OCI-LY3 (cell line): ENCODE measurements around the gene F11R.
A peak's percentile ranks its signal among the peaks of the same experiment; 100 is the strongest.
"Not testable (repeated sequence)": the region's sequence is repeated elsewhere in the genome, so short reads cannot be mapped to it uniquely, and the experiment has no call there.

Experiments
- H2AFZ ChIP-seq: fragments of 200-600, 300-600 bp; shearing (Covaris generic); 2 replicates; pipeline ENCODE4 v1.6.0; 2014; ENCODE audit warnings: antibody characterized with exemption, low read depth, low read length
- H3K27ac ChIP-seq: fragments of 200-600, 300-600 bp; sonication (generic); 2 replicates; pipeline ENCODE4 v1.5.1; 2014; ENCODE audit warnings: mild to moderate bottlenecking, low read length, moderate library complexity, mixed read lengths
- H3K27me3 ChIP-seq: fragments of 200-600, 300-600 bp; sonication (generic); 2 replicates; pipeline ENCODE4 v1.6.1; 2014; ENCODE audit warnings: low read depth, low read length, mixed read lengths
- H3K36me3 ChIP-seq: fragments of 200-600, 300-600 bp; sonication (generic); replicated peaks from 2 replicates; pipeline ENCODE3; 2014; ENCODE audit warnings: low read depth, low read length, mixed read lengths
- H3K4me1 ChIP-seq: fragments of 300-600, 200-600 bp; sonication (generic); 2 replicates; pipeline ENCODE4 v1.6.1; 2014; ENCODE audit warnings: low read length, mixed read lengths
- H3K4me2 ChIP-seq: fragments of 200-600, 300-600 bp; sonication (generic); 2 replicates; pipeline ENCODE4 v1.6.1; 2014; ENCODE audit warnings: low read length, mixed read lengths
- H3K4me3 ChIP-seq: fragments of 300-600, 200-600 bp; sonication (generic); 2 replicates; pipeline ENCODE4 v1.5.1; 2014; ENCODE audit warnings: antibody characterized with exemption, mild to moderate bottlenecking, low read length, moderate library complexity
- H3K79me2 ChIP-seq: fragments of 300-600, 200-600 bp; shearing (Covaris generic); 2 replicates; pipeline ENCODE4 v1.6.1; 2014; ENCODE audit warnings: mild to moderate bottlenecking, low read length, mixed read lengths
- H3K9ac ChIP-seq: fragments of 300-600, 200-600 bp; shearing (Covaris generic); 2 replicates; pipeline ENCODE4 v1.6.0; 2014; ENCODE audit warnings: mild to moderate bottlenecking, low read length, moderate library complexity
- H3K9me3 ChIP-seq: fragments of 200-600, 300-600 bp; shearing (Covaris generic); 2 replicates; pipeline ENCODE4 v1.6.1; 2014; ENCODE audit warnings: low read length, mixed read lengths; ENCODE audit not compliant: insufficient read depth
- H4K20me1 ChIP-seq: fragments of 200-600, 300-600 bp; sonication (generic); 2 replicates; pipeline ENCODE4 v1.6.1; 2016; ENCODE audit warnings: low read length, mixed read lengths; ENCODE audit not compliant: insufficient read depth
- EZH2phosphoT487 ChIP-seq: fragments of 200-600 bp; shearing (Covaris generic); IDR thresholded peaks from 2 replicates; pipeline ENCODE4 v1.6.1; 2018; ENCODE audit warnings: antibody characterized with exemption, mixed run types, low read depth
- TF ChIP-seq, protein P1 (sequence below): fragments of 200-600, 300-600 bp; sonication (generic); IDR thresholded peaks from 2 replicates; pipeline ENCODE4 v1.5.1; 2014; ENCODE audit warnings: antibody characterized with exemption, low read length, low read depth

The F11R gene

DNA sequence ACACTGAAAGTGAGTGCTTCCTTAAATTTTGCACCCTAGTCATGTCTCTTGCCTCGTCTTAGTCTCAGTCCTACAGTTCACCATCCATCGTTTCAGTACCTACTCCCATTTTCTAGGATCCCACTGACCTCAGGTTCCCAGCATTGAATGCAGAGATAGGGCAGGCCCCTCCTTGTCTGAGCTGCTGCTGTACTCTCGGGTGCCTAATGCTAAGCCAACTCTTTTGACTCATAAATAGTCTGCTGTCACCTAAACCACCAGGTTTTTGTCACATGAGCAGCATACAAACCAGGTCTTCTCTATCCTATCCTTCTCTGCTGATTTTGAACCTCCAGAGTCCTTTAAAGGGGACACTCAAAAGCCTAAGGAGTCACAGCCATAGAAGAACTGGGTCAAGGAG, 45.7 kb upstream of the F11R start:
- Histone ChIP-seq H3K79me2 (peaks cover 72% of the 10 kb centered on the region), H3K9me3 (no peaks in the 10 kb centered on the region), H3K36me3 (peaks cover 26% of the 10 kb centered on the region), H3K4me3 (no peak overlapping the region), H3K4me2 (peak overlapping the region; percentile 2; the same call in 1 of the 2 replicates), H4K20me1 (peaks cover 43% of the 10 kb centered on the region), H3K9ac (no peak overlapping the region), H3K4me1 (peaks cover 30% of the 10 kb centered on the region), H2AFZ (no peak overlapping the region), H3K27me3 (no peaks in the 10 kb centered on the region), H3K27ac (no peak overlapping the region)
- TF ChIP-seq, protein P1, sequence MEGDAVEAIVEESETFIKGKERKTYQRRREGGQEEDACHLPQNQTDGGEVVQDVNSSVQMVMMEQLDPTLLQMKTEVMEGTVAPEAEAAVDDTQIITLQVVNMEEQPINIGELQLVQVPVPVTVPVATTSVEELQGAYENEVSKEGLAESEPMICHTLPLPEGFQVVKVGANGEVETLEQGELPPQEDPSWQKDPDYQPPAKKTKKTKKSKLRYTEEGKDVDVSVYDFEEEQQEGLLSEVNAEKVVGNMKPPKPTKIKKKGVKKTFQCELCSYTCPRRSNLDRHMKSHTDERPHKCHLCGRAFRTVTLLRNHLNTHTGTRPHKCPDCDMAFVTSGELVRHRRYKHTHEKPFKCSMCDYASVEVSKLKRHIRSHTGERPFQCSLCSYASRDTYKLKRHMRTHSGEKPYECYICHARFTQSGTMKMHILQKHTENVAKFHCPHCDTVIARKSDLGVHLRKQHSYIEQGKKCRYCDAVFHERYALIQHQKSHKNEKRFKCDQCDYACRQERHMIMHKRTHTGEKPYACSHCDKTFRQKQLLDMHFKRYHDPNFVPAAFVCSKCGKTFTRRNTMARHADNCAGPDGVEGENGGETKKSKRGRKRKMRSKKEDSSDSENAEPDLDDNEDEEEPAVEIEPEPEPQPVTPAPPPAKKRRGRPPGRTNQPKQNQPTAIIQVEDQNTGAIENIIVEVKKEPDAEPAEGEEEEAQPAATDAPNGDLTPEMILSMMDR, result no peak
- TF ChIP-seq EZH2phosphoT487, result no peak

DNA sequence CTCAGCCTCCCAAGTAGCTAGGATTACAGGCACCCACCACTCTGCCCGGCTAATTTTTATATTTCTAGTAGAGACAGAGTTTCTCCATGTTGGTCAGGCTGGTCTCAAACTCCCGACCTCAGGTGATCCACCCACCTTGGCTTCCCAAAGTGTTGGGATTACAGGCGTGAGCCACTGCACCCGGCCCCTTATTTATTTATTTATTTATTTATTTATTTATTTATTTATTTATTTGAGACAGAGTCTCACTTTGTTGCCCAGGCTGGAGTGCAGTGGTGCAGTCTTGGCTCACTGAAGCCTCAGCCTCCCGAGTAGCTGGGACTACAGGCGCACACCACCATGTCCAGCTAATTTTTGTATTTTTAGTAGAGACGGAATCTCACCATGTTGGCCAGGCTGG, 44.7 kb upstream of the F11R start:
- peaks cover 83% of the 10 kb centered on the region for H3K79me2 ChIP-seq
- not testable (repeated sequence) for H3K27me3 ChIP-seq, H3K4me3 ChIP-seq, H3K9ac ChIP-seq, H3K27ac ChIP-seq, H2AFZ ChIP-seq, H3K9me3 ChIP-seq, H3K4me2 ChIP-seq
- H4K20me1 ChIP-seq, result peaks cover 45% of the 10 kb centered on the region
- peaks cover 30% of the 10 kb centered on the region for H3K36me3 ChIP-seq
- peaks cover 21% of the 10 kb centered on the region for H3K4me1 ChIP-seq

DNA sequence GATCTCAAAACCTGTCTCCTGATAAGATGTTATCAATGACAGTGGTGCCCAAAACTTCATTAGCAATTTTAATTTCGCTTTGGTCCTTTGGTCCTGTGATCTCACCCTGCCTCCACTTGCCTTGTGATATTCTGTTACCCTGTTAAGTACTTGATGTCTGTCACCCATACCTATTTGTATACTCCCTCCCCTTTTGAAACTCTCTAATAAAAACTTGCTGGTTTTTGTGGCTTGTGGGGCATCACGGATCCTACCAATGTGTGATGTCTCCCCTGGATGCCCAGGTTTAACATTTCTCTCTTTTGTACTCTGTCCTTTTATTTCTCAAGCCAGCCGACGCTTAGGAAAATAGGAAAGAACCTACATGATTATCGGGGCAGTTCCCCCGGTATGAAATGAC, 43.0 kb upstream of the F11R start:
- not testable (repeated sequence) for H3K4me3 ChIP-seq, H3K9me3 ChIP-seq, H3K9ac ChIP-seq, H3K27me3 ChIP-seq, H2AFZ ChIP-seq, H3K27ac ChIP-seq, H3K4me2 ChIP-seq
- H3K79me2 ChIP-seq, result peaks cover 82% of the 10 kb centered on the region
- peaks cover 13% of the 10 kb centered on the region for H3K4me1 ChIP-seq
- peaks cover 46% of the 10 kb centered on the region for H4K20me1 ChIP-seq
- H3K36me3 ChIP-seq, result peaks cover 39% of the 10 kb centered on the region

DNA sequence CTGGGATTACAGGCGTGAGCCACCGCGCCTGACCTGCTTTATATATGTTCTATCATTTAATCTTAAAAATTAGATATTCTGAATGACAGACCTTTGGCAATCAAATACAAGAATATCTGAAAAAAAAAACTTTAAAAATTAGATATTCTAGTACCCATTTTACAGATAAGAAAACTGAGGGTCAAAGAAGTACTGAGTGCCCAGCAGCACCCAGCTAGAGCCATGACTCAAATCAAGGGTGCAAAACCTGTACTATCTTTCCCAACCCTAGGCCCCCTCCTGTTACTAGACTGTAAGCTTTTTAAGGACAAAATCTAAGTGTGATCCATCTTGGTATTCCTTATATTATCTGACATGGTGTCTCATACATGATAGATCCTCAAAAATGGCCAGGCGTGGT, 40.5 kb upstream of the F11R start:
- Histone ChIP-seq H3K9ac (no peak overlapping the region), H3K27ac (no peak overlapping the region), H3K27me3 (no peaks in the 10 kb centered on the region), H2AFZ (no peak overlapping the region), H3K79me2 (peaks cover 57% of the 10 kb centered on the region), H3K36me3 (peaks cover 33% of the 10 kb centered on the region), H3K4me2 (no peak overlapping the region), H4K20me1 (peaks cover 30% of the 10 kb centered on the region), H3K4me1 (no peaks in the 10 kb centered on the region), H3K4me3 (no peak overlapping the region), H3K9me3 (no peaks in the 10 kb centered on the region)
- TF ChIP-seq, protein P1, result no peak
- no peak for TF ChIP-seq EZH2phosphoT487

DNA sequence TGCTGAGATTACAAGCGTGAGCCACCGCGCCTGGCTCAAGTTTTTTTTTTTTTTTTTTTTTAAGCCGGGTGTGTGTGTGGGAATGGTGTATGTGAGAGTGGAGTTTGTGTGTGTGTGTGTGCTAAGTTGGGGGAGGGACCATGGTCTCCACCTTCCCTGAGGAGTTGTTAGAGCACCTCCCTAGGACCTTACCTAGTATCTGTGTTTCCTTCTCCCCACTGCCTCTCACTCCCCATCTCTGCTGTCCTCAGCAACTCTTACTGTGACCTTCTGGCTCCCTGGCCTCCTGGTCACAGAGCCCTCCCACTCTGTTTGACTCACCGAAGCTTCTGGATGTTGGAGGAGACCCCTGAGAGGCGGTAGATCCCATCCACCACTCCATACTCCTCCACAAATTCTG, 38.3 kb upstream of the F11R start:
- no peaks in the 10 kb centered on the region for H3K4me1 ChIP-seq
- peaks cover 42% of the 10 kb centered on the region for H3K36me3 ChIP-seq
- no peak overlapping the region for H3K4me3 ChIP-seq
- H2AFZ ChIP-seq, result no peak overlapping the region
- H3K27me3 ChIP-seq, result no peaks in the 10 kb centered on the region
- peaks cover 20% of the 10 kb centered on the region for H4K20me1 ChIP-seq
- TF ChIP-seq, protein P1, result no peak
- no peak for TF ChIP-seq EZH2phosphoT487
- no peak overlapping the region for H3K4me2 ChIP-seq
- H3K9me3 ChIP-seq, result no peaks in the 10 kb centered on the region
- H3K79me2 ChIP-seq, result peaks cover 39% of the 10 kb centered on the region
- no peak overlapping the region for H3K9ac ChIP-seq
- H3K27ac ChIP-seq, result no peak overlapping the region
